Peyer's patch (tissue), 4 donors: ENCODE data around the gene CARMIL1.

Experiments
- CTCF ChIP-seq, 6 experiments: fragments of 450-650 bp in 4 of 6; fragments of 200-600 bp in 2 of 6; sonication (generic) in 1 of 6; IDR thresholded peaks; one replicate each; pipeline ENCODE4 v1.5.1; 2017 to 2019; ENCODE audit warnings: antibody characterized with exemption in 6 of 6, mild to moderate bottlenecking in 3 of 6, moderate library complexity in 1 of 6
- POLR2A ChIP-seq, 2 donors: fragments of 450-650 bp; IDR thresholded peaks; one replicate each; pipeline ENCODE4 v1.5.1; 2017; ENCODE audit warnings: antibody characterized with exemption in 2 of 2, mild to moderate bottlenecking in 2 of 2, moderate library complexity in 2 of 2

GRCh38 chr6:25229671-25230321 is 49.4 kb upstream of the CARMIL1 start:
- no peak for TF ChIP-seq CTCF (IDR thresholded peaks at IDR 0.05)
- TF ChIP-seq POLR2A (IDR thresholded peaks at IDR 0.05) = no peak
